ENCODE measurements around the gene UBR3.
"Not testable (repeated sequence)": the region's sequence is repeated elsewhere in the genome, so short reads cannot be mapped to it uniquely, and the experiment has no call there.

UBR3 gene

DNA sequence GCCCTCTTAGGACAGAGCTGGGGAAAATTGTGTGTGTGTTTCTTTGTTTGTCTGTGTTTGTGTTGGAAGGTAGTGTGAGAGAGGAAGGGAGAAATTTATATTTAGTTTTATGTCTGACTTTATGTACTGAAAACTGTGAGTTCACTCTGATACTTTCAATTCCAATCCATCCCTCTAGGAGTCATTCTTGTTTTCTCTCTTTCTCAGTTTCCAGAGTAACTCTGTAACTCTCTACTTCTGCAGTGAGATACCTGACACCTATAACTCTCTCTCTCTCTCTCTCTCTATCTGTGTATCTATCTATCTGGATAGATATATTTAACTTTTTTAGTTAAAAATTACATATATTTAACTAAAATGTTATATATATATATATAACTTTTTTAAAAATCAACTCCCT is 128.7 kb downstream of the UBR3 start:
- no peak overlapping the region for H2AFZ ChIP-seq (ENCODE audit: low read depth, low read length)
- H3K4me3 ChIP-seq (ENCODE audit: low read length), result no peak overlapping the region
- no peak overlapping the region for H3K27ac ChIP-seq (ENCODE audit: low read length)
- no peaks in the 10 kb centered on the region for H3K27me3 ChIP-seq (ENCODE audit: low read depth, low read length)
- H3K36me3 ChIP-seq (replicated peaks; ENCODE audit: low read depth, low read length), result peaks cover 3% of the 10 kb centered on the region
- no peak for TF ChIP-seq EZH2phosphoT487 (IDR thresholded peaks at IDR 0.05; ENCODE audit: low read depth)
- TF ChIP-seq, protein P1, sequence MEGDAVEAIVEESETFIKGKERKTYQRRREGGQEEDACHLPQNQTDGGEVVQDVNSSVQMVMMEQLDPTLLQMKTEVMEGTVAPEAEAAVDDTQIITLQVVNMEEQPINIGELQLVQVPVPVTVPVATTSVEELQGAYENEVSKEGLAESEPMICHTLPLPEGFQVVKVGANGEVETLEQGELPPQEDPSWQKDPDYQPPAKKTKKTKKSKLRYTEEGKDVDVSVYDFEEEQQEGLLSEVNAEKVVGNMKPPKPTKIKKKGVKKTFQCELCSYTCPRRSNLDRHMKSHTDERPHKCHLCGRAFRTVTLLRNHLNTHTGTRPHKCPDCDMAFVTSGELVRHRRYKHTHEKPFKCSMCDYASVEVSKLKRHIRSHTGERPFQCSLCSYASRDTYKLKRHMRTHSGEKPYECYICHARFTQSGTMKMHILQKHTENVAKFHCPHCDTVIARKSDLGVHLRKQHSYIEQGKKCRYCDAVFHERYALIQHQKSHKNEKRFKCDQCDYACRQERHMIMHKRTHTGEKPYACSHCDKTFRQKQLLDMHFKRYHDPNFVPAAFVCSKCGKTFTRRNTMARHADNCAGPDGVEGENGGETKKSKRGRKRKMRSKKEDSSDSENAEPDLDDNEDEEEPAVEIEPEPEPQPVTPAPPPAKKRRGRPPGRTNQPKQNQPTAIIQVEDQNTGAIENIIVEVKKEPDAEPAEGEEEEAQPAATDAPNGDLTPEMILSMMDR (IDR thresholded peaks at IDR 0.05; ENCODE audit: low read depth, low read length), result no peak
- no peaks in the 10 kb centered on the region for H3K79me2 ChIP-seq (ENCODE audit: low read length)
- no peak overlapping the region for H3K9ac ChIP-seq (ENCODE audit: low read length)
- no peaks in the 10 kb centered on the region for H4K20me1 ChIP-seq (ENCODE audit: insufficient read depth, low read length)
- H3K4me1 ChIP-seq (ENCODE audit: low read length), result no peaks in the 10 kb centered on the region
- no peak overlapping the region for H3K4me2 ChIP-seq (ENCODE audit: low read length)
- no peaks in the 10 kb centered on the region for H3K9me3 ChIP-seq (ENCODE audit: insufficient read depth, low read length)

DNA sequence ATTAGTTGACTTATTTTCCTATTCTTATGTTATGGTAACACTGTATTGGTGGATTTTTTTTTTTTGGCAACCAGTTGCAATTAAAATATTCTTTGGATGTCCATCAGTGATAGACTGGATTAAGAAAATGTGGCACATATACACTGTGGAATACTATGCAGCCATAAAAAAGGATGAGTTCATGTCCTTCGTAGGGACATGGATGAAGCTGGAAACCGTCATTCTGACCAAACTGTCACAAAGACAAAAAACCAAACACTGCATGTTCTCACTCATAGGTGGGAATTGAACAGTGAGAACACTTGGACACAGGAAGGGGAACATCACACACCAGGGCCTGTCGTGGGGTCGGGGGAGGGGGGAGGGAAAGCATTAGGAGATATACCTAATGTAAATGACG is 130.0 kb downstream of the UBR3 start:
- H3K27ac ChIP-seq (ENCODE audit: low read length); H3K4me1 ChIP-seq (ENCODE audit: low read length); H3K4me2 ChIP-seq (ENCODE audit: low read length); H3K9me3 ChIP-seq (ENCODE audit: insufficient read depth, low read length); H4K20me1 ChIP-seq (ENCODE audit: insufficient read depth, low read length); H2AFZ ChIP-seq (ENCODE audit: low read depth, low read length); H3K4me3 ChIP-seq (ENCODE audit: low read length); H3K27me3 ChIP-seq (ENCODE audit: low read depth, low read length); H3K36me3 ChIP-seq (replicated peaks; ENCODE audit: low read depth, low read length); H3K79me2 ChIP-seq (ENCODE audit: low read length); H3K9ac ChIP-seq (ENCODE audit: low read length): not testable (repeated sequence)

DNA sequence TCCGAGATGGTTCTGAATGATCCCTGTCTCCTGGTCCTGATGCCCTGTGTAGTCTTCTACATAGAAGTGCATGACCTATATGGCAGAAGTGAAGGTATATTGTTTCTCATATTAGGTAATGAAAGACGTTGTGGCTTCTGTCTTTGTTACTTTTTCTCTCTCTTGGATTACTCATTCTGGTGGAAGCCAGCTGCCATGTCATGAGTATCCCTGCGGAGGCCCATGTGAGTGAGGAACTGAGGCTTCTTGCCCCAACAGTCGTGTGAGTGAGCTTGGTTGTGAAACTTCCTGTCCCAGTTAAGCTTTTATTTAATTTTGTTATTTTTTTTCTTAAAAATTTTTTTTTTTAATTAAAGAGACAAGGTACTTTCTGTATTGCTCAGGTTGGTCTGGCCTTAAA is 134.7 kb downstream of the UBR3 start:
- Histone ChIP-seq H3K9ac (ENCODE audit: low read length) (no peak overlapping the region), H2AFZ (ENCODE audit: low read depth, low read length) (no peak overlapping the region), H3K27me3 (ENCODE audit: low read depth, low read length) (no peaks in the 10 kb centered on the region), H3K4me2 (ENCODE audit: low read length) (no peak overlapping the region), H3K36me3 (replicated peaks; ENCODE audit: low read depth, low read length) (peaks cover 3% of the 10 kb centered on the region), H3K79me2 (ENCODE audit: low read length) (no peaks in the 10 kb centered on the region), H4K20me1 (ENCODE audit: insufficient read depth, low read length) (no peaks in the 10 kb centered on the region), H3K4me3 (ENCODE audit: low read length) (no peak overlapping the region), H3K9me3 (ENCODE audit: insufficient read depth, low read length) (no peaks in the 10 kb centered on the region), H3K27ac (ENCODE audit: low read length) (no peak overlapping the region), H3K4me1 (ENCODE audit: low read length) (no peaks in the 10 kb centered on the region)
- TF ChIP-seq EZH2phosphoT487 (IDR thresholded peaks at IDR 0.05; ENCODE audit: low read depth), result no peak
- TF ChIP-seq, protein P1 (IDR thresholded peaks at IDR 0.05; ENCODE audit: low read depth, low read length), result no peak

DNA sequence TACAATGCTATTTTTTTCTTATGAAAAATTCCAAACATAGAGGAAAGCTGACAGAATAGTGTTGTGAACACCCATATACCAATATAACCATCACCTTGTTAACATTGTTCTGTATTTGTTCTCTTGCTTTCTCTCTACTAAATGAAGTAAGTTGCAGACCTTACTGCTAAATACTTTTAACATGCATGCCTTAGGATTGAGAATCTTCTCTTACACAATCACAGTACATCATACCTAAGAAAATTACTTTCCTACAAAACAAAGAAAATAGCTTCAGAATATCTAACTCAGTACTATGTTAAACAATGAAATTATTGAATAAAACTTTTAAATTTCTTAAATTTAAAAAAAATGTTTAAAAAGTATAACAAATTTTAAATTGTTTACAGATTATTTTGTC is 136.5 kb downstream of the UBR3 start:
- no peaks in the 10 kb centered on the region for H3K9me3 ChIP-seq (ENCODE audit: insufficient read depth, low read length)
- H3K36me3 ChIP-seq (replicated peaks; ENCODE audit: low read depth, low read length), result no peaks in the 10 kb centered on the region
- no peak overlapping the region for H3K4me2 ChIP-seq (ENCODE audit: low read length)
- no peak overlapping the region for H3K27ac ChIP-seq (ENCODE audit: low read length)
- H3K9ac ChIP-seq (ENCODE audit: low read length), result no peak overlapping the region
- H3K4me1 ChIP-seq (ENCODE audit: low read length), result no peaks in the 10 kb centered on the region
- H3K4me3 ChIP-seq (ENCODE audit: low read length), result no peak overlapping the region
- H3K27me3 ChIP-seq (ENCODE audit: low read depth, low read length), result no peaks in the 10 kb centered on the region
- no peak for TF ChIP-seq EZH2phosphoT487 (IDR thresholded peaks at IDR 0.05; ENCODE audit: low read depth)
- TF ChIP-seq, protein P1 (IDR thresholded peaks at IDR 0.05; ENCODE audit: low read depth, low read length), result no peak
- no peak overlapping the region for H2AFZ ChIP-seq (ENCODE audit: low read depth, low read length)
- H3K79me2 ChIP-seq (ENCODE audit: low read length), result no peaks in the 10 kb centered on the region
- H4K20me1 ChIP-seq (ENCODE audit: insufficient read depth, low read length), result no peaks in the 10 kb centered on the region

DNA sequence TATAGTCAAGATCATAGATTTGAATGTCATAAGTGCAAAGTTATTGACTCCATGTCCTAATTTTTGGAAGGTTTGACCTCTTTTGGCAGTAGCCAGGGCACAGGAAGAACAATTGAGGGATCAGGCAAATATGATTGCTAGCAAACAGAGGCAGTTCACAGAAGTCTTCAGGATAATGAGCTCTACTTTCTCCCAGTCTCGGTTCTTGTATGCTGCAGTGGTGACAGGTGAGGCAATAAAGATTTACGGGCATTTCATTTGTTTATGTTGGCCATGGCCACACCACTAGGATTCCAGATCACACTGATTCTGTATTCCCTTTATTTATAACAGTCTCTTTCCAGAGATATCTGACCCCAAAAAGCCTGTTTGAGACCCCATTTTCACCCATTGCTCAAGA is 137.5 kb downstream of the UBR3 start:
- no peaks in the 10 kb centered on the region for H4K20me1 ChIP-seq (ENCODE audit: insufficient read depth, low read length)
- no peaks in the 10 kb centered on the region for H3K27me3 ChIP-seq (ENCODE audit: low read depth, low read length)
- no peak overlapping the region for H3K4me3 ChIP-seq (ENCODE audit: low read length)
- H3K79me2 ChIP-seq (ENCODE audit: low read length), result no peaks in the 10 kb centered on the region
- no peaks in the 10 kb centered on the region for H3K9me3 ChIP-seq (ENCODE audit: insufficient read depth, low read length)
- no peak overlapping the region for H3K27ac ChIP-seq (ENCODE audit: low read length)
- H2AFZ ChIP-seq (ENCODE audit: low read depth, low read length), result no peak overlapping the region
- H3K36me3 ChIP-seq (replicated peaks; ENCODE audit: low read depth, low read length), result no peaks in the 10 kb centered on the region
- no peak overlapping the region for H3K4me2 ChIP-seq (ENCODE audit: low read length)
- no peaks in the 10 kb centered on the region for H3K4me1 ChIP-seq (ENCODE audit: low read length)
- H3K9ac ChIP-seq (ENCODE audit: low read length), result no peak overlapping the region
- TF ChIP-seq, protein P1 (IDR thresholded peaks at IDR 0.05; ENCODE audit: low read depth, low read length), result no peak
- no peak for TF ChIP-seq EZH2phosphoT487 (IDR thresholded peaks at IDR 0.05; ENCODE audit: low read depth)

All from OCI-LY3 (cell line).